GM21825 (cell line): ENCODE measurements around the gene MAP3K3.

ENCODE experiments used
- ATAC-seq: cut with Tn5 transposase; IDR thresholded peaks from one replicate; pipeline ENCODE4 v1.9.1; 2021; ENCODE audit warnings: mild to moderate bottlenecking, moderate library complexity; ENCODE audit not compliant: unreplicated experiment

Gene MAP3K3

DNA sequence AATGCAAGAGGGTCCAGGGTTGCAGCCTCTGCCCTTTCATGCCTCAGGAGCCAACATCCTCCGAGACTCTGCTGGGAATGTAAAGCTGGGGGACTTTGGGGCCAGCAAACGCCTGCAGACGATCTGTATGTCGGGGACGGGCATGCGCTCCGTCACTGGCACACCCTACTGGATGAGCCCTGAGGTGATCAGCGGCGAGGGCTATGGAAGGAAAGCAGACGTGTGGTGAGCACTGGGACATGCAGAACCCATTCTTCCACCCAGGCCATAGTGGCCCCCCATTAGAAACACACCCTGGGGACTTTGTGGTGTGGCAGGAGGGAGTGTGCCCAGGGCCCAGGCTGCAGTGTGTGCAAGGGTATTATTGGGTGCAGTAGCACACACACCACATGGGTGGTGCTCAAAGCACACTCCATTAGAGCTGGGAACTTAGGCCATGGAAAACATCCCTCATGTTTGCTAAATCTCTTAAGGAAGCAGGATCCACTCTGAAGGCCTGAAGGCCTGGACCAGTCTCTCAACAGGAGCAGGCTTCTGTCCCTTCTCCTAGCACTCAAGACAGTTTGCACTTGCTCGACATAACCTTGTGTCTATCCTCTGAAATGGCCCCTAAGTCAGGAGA lies 70.1 kb downstream of the MAP3K3 start:
- ATAC-seq, result no peak

GRCh38 chr17:63693411-63694113 lies 71.3 kb downstream of the MAP3K3 start:
- no peak for ATAC-seq

GRCh38 chr17:63694229-63694949 lies 72.2 kb downstream of the MAP3K3 start:
- ATAC-seq, result no peak

DNA sequence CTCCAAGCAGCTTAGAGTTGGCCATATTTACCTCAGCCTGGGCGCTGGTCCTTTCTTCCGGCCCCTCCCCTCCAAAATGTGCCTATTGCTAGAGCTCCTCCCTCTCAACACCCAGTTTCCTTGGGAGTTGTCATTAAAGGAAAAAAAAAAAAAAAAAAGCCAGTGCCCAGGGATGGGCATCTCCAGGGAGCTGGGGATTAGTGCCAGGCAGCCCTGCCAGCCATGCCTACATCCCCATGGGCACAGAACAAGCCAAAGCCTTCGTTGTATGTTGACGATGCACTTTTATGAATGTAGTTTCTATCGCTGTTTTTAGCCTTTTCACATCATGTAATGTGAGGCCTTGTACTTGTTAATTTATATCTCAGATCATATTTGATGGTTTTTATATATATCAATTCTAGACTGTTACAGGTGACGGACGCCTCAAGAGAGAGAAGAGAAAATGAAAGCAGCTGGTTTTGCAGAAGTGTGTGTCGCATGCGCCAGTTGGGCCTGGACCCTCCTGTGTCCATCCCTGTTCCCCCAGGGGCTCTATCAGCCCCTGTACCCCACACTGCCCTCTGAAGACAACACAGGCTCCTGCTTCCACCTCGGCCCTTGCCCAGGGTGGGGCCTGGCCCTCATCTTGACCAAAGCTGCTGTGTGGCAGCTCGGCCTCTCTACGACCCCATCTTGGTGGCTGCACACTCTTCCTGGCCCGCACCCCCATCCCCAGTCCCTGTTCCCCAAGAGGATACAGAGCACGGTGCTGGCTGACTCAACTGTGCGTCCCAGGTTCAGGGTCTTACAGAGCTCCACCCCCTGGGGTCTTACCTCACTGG lies 72.9 kb downstream of the MAP3K3 start:
- no peak for ATAC-seq

DNA sequence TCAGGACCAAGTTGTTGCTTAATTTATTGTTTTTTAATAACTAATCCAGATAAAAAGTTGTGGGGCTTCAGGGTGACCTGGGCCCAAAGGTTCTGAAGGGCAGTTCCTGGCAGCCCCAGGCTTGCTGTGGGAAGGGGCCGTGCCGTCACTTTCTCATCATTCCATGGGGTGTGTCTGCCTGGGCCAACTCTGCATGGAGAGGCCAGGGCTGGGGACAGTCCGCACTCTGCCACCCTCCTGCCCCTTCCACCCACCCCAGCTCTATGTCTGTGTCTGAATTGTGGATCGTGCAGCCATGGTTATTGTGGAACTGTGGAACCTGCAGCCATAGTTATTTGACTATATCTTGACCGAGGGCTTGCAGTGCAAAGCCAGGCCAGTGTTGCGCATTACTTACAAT lies 73.7 kb downstream of the MAP3K3 start:
- ATAC-seq, result no peak

DNA sequence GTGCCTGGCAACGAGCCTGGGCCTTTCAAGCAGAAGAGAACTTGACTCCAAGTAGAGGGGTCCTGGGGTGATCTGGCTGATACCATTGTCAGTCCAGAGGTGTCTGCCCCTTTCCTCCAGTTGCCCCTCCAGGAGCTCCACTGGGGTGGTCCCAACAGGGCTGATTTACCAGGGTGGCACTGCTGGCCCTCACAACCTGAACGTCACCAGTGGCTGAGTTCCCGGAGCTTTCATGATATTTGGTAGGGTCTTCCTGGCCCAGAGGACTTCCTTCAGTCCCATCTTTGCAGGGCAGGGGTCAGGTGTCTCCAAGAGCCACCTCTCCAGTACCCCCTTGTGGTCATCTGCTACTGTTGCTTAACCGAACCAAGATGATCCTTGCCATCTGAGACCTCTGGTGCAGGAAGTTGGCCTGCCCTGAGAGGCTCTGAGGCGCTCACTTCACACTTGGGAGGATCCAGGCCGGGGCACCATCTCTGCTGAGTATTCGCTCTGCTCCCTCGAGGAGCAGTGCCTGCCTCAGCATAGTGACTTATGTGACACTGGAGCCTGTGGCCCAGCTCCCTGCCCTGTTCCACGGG lies 74.3 kb downstream of the MAP3K3 start:
- no peak for ATAC-seq

DNA sequence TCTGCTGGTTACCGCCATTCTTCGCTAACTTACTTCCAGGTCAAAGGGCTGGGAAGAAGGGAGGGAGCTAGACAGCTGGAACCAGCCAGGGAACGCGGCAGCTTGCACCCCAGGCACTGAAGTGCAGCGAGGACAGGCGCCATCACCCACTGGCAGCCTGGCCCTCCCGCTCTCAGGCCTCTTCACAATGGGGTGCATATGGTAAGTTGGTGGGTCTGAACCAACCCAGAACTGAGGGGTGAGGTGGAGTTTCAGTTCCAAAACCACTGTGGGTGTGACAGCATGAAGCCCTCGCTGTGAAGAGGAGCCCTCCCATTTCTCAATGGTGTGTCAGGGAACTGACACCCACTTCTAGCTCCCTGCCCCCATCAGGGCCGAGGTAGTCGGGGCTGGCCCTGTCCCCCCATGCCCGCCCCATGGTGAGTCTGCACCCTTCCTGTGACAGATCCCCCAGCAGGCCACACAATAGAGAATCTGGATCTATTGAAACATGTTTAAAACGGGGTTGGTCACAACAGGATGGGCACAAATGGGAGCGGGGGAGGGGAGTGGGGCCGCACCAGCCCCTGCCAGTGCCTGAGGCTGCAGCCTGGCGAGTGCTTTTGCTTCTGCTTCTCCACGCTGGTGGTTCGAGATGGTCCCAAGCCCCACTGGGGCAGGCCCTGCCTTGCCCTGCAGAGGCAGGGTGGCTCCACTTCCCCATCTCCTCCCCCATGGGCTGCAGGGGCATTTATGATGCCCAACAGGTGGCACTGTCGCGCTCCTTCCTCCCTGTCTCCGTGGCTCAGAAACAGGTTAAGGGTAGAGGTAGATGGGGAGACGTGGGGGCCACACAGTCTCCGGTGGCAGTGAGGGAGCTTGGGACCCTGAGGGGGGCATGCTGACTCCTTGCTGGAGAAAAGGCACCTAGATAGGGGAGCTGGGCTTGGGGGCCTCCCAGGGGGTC lies 75.4 kb downstream of the MAP3K3 start:
- ATAC-seq, result peak; percentile 20

GRCh38 chr17:63698381-63698885 lies 76.2 kb downstream of the MAP3K3 start:
- no peak for ATAC-seq

DNA sequence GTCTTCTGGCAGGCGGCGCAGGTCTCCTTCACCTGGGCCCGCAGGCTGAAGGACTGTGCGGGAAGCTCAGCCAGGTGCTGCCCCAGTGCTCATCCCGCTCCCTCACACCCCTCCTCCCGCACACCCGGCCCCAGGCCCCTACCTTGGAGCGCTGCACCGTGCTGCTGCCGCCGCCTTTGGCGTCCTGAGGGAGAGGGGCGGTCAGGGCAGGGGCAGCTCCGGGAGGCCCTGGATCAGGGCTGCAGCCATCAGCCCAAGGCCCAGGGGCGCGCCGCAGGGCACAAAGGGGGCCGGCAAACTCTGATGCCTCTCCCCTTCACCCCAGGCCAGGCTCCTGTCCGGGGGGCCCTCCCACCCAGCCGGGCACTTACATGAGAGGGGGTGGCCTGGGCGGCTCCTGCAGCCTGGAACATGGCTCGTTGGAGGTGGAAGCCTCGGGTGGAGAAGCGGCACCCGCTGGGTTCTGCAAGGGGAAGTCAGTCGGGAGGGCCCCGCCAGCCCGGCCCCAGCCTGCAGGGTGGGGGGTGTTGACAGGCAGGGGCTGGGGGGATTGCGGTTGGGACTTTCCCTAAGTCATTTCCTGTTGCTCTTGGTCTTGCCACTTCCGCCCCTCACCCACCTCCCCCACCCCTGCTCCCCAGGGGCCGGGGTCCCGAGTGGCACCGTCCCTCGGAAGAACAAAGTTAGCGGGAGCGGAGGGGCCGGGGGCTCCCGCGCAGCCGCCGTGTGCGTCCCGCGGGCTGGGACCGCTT lies 76.8 kb downstream of the MAP3K3 start:
- ATAC-seq, result peak; percentile 22

DNA sequence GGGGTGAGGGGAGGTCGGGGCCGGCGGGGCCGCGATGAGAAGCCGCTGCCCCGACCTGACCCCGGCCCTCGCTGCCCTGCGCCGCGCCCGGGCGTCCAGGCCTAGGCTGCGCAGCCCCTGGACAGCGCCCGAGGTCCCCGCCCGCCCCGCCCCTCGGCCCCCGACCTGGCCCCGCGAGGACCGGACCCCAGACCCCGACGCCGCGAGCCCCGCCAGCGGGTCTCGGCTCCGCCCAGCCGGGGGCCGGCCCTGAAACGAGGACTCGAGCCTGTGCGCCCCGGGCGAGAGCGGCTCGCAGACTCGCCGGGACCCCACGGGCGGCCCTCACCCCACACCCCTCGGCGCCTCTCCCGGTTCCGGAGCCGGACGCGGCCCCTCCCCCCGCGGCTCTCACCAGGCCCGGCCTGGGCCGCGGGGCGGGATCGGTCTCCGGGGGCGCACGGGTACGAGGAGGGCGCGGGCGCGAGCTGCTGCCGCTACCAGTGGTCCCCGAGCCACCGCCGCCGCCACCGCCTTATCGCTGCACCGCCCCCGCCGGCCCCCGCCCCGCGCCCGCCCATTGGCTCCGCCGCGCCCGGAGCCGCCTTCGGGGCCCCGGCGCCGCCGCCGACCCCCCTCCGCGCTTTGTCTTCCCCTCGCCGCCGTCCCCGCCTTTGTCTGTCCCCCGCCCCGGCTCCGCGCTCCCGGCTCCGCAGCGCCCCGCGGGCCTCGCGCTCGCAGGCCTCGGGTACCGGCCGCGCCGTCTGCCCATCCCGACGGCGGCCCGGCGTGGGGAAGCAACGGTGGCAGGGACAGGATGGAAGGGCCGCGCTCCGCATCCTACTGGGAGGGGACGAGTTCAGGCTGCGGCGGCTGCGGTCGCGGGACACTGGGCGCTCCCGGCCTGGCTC lies 77.7 kb downstream of the MAP3K3 start, which contains the start of gene LIMD2:
Gene LIMD2 (minus strand): TSS at position 488 of the 890 bp plus-strand sequence. CDS start 827 bp downstream, outside the sequence.
- peak; percentile 13 for ATAC-seq

DNA sequence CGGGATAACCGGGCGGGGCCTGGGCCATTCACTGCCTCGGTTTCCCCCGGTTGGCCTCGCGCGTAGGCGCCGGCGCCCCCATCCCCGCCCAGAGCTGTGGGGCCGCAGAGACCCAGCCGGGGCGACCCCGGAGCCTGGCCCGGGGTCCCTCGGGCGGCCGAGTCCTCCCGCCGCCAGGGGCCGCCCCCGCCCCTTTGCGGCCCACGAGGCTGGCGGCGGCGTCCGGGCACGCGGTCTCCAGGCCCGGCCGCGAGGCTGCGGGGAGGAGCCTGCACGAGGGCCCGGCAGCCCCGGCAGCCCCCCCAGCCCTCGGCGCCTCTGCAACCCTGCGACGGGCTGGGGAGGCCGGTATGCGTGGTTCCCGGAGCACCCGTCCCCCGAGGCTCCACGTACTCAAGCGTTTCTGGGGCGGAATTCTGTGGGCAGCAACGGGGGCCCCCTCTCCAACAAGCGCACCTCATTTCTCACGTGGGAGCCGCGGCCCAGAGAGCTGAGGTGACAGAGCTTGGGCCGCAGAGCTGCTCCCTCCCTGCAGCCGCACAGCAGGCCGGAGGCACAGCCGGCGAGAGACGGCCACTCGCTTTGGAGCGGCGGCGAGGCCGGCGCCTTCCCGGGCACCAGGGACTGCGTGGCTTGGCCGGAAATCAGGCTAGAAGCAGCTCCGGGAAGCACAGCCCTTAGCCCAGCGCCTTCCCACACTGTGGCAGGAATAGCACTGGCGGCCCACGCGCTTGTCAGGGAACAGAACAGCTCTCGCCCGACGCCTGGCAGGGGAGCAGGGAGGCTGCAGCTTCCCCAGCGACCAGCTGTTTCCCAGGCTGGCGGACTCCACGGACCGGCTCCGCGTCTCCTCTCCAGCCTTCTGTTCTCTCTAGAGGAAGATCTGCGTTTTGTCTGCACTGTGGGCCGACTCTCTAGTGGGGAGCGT lies 78.6 kb downstream of the MAP3K3 start:
- no peak for ATAC-seq

DNA sequence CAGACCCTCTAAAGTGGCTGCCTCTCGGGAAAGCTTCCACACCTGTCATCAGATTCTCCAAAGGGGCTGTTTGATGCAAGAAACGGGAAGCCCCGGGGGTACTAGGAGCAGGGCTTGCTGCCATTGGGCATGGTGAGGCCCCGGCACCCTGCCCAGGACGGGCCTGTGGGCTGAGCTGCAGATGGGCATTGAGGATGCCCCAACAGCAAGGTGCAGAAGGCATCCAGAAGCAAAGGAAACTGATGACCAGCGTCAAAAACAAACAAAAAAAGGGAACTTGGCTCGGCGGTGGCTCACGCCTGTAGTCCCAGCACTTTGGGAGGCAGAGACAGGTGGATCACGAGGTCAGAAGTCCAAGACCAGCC lies 79.2 kb downstream of the MAP3K3 start:
- no peak for ATAC-seq

DNA sequence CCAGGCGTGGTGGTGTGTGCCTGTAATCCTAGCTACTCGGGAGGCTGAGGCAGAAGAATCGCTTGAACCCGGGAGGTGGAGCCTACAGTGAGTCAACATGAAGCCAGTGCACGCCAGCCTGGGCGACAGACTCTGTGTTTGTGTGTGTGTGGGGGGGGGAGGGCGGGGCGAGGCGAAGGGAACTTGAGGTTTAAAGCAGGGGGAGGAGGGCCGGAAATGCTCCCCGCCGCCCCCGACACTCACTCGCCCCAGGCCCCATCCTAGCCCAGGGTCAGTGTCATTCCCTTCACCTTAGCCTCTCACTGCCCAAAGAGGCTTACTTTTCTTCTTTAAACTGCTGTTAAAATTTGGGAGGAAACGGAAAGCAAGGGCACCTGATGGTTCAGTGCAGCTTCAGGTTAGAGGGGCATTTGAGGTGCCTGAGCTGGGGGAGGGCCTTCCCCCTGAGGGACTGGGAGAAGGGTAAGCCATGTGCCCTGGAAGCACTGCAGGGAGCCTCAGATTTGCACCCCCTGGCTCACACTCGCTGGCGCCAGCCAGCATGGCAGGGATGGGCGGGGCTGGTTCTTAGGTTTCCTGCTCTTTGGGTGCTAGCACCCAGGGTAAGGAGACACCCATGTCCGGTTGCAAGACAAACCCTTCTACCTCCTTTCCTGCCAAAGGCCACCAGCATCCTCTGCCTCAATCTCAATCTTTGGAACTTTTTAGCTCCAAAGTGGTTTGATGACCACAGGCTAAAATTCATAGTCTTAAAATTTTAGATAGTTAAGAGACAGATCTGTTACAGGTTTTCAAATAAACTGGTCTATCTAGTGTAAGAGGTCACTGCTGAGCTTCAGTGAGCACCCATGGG lies 79.9 kb downstream of the MAP3K3 start:
- ATAC-seq, result no peak

DNA sequence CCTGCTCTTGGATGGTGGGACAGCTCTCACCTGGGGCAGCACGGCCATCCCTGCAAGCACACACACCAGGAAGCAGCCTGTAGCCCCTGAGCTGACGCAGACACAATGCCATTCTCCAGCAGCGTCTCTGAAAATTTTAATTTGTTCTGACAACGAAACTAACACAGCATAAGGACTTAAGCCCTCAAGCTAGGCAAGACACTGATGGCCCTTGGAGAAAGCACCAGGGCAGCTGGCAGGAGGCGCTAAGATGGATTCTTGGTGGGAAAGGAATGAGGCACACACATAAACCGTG lies 80.5 kb downstream of the MAP3K3 start:
- no peak for ATAC-seq

DNA sequence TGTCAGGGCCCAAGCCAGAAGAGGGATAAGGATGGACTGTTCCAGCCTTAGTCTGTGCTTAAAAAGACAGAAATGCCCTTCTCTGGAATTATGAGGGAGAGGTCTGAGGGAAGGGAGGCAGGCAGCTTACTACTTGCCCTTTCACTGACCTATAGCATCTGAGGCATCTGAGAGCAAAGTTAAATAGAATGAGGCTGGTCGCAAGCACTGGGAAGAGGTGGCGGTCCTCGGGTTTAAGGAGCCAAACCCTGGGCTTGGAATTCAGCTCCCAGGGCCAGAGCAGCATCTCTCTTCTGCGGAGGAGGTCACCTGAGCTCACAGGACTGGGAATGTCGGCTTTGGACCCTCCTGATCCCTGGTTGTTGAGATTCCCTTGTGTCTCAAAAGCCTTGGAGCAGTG lies 80.8 kb downstream of the MAP3K3 start:
- no peak for ATAC-seq
